Liver (tissue), 3 donors: ENCODE data around the gene ZER1.

Source experiments
- EGR1 ChIP-seq, 2 donors: IDR thresholded peaks; 2 replicates each; pipeline ENCODE4 v1.6.1; 2016 to 2018; ENCODE audit warnings: antibody characterized with exemption in 2 of 2, low read depth in 2 of 2
- FOXA1 ChIP-seq: IDR thresholded peaks from 2 replicates; pipeline ENCODE4 v1.6.1; 2016; ENCODE audit warnings: antibody characterized with exemption
- GABPA ChIP-seq, 2 donors: IDR thresholded peaks in 1 of 2; conservative IDR thresholded peaks in 1 of 2; 2 replicates each; pipeline ENCODE4 v1.6.1; 2016; ENCODE audit warnings: antibody characterized with exemption in 2 of 2, mild to moderate bottlenecking in 1 of 2, moderate library complexity in 1 of 2
- HNF4A ChIP-seq, 2 donors: conservative IDR thresholded peaks; 2 replicates each; pipeline ENCODE4 v1.6.1; 2016; ENCODE audit warnings: antibody characterized with exemption in 2 of 2, mild to moderate bottlenecking in 2 of 2
- JUND ChIP-seq, 2 donors: IDR thresholded peaks; 2 replicates each; pipeline ENCODE4 v1.6.1; 2016; ENCODE audit warnings: antibody characterized with exemption in 2 of 2
- MAX ChIP-seq: IDR thresholded peaks from 2 replicates; pipeline ENCODE4 v1.6.1; 2016; ENCODE audit warnings: antibody characterized with exemption
- NR2F2 ChIP-seq: IDR thresholded peaks from 2 replicates; pipeline ENCODE4 v1.6.1; 2016; ENCODE audit warnings: antibody characterized with exemption
- RAD21 ChIP-seq, 2 donors: IDR thresholded peaks; 2 replicates each; pipeline ENCODE4 v1.6.1; 2016; ENCODE audit warnings: antibody characterized with exemption in 2 of 2, mild to moderate bottlenecking in 2 of 2
- REST ChIP-seq: IDR thresholded peaks from 2 replicates; pipeline ENCODE4 v1.6.1; 2016; ENCODE audit warnings: antibody characterized with exemption, mild to moderate bottlenecking
- RXRA ChIP-seq, 2 donors: IDR thresholded peaks; 2 replicates each; pipeline ENCODE4 v1.6.1; 2017 to 2018; ENCODE audit warnings: antibody characterized with exemption in 2 of 2, mild to moderate bottlenecking in 1 of 2
- SP1 ChIP-seq: IDR thresholded peaks from 2 replicates; pipeline ENCODE4 v1.6.1; 2018; ENCODE audit warnings: antibody characterized with exemption, mild to moderate bottlenecking
- TAF1 ChIP-seq: conservative IDR thresholded peaks from 2 replicates; pipeline ENCODE4 v1.6.1; 2016; ENCODE audit warnings: antibody characterized with exemption, mild to moderate bottlenecking
- TF ChIP-seq, protein P1 (sequence below): fragments of 150-350 bp; IDR thresholded peaks from 2 replicates; pipeline ENCODE4 v1.5.1; 2017; ENCODE audit warnings: improper control_type of control experiment, low read depth, low read length; ENCODE audit not compliant: missing input control
- TF ChIP-seq, protein P2 (sequence below): IDR thresholded peaks from 2 replicates; pipeline ENCODE4 v1.6.1; 2016; ENCODE audit warnings: antibody characterized with exemption
- donor health status: healthy.
- donor health status: healthy.

DNA sequence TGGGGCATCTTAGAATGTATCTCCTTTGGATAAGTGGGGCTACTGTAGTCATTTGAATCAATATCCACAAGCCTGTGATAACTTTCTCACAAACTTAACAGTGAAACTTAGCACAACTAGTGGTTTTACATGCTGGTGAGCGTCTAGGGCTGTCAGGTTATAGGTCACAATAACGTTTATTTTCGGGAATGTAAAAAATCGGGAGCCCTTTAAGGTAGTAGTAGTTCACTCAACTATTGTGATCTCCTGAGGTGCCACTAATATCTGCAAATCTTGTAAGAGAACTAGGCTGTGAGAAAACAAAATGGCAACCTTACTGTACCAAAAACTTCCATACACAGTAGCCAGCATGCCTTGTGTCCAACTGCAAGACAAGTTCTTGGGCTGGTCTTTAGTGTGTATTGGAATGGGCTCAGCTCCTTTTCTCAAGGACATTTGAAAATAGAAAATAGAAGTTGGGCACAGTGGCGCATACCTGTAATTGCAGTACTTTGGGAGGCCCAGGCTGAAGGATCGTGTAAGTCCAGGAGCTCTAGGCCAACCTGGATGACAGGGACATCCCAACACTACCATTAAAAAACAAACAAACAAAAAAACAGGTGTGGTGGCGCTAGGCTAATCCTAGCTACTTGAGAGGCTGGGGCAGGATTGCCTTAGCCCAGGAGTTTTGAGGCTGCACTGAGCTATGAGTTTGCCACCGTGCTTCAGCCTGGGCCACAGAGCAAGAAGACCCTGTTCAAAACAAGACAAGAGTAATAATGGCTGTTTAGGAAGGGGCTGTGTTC, 74.6 kb downstream of the ZER1 start:
- TF ChIP-seq, protein P1, sequence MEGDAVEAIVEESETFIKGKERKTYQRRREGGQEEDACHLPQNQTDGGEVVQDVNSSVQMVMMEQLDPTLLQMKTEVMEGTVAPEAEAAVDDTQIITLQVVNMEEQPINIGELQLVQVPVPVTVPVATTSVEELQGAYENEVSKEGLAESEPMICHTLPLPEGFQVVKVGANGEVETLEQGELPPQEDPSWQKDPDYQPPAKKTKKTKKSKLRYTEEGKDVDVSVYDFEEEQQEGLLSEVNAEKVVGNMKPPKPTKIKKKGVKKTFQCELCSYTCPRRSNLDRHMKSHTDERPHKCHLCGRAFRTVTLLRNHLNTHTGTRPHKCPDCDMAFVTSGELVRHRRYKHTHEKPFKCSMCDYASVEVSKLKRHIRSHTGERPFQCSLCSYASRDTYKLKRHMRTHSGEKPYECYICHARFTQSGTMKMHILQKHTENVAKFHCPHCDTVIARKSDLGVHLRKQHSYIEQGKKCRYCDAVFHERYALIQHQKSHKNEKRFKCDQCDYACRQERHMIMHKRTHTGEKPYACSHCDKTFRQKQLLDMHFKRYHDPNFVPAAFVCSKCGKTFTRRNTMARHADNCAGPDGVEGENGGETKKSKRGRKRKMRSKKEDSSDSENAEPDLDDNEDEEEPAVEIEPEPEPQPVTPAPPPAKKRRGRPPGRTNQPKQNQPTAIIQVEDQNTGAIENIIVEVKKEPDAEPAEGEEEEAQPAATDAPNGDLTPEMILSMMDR, result no peak
- TF ChIP-seq GABPA (IDR thresholded peaks at IDR 0.05 in 1 of 2, conservative IDR thresholded peaks at IDR 0.05 in 1 of 2), result no peak
- TF ChIP-seq MAX, result no peak
- TF ChIP-seq REST, result no peak
- TF ChIP-seq TAF1, result no peak
- no peak for TF ChIP-seq JUND (IDR thresholded peaks at IDR 0.05)
- no peak for TF ChIP-seq NR2F2
- TF ChIP-seq FOXA1, result no peak
- no peak for TF ChIP-seq RAD21 (IDR thresholded peaks at IDR 0.05)
- no peak for TF ChIP-seq HNF4A (conservative IDR thresholded peaks at IDR 0.05)
- TF ChIP-seq EGR1 (IDR thresholded peaks at IDR 0.05; ENCODE audit: low read depth in 2 of 2), result no peak
- no peak for TF ChIP-seq SP1
- no peak for TF ChIP-seq RXRA (IDR thresholded peaks at IDR 0.05)
- TF ChIP-seq, protein P2, sequence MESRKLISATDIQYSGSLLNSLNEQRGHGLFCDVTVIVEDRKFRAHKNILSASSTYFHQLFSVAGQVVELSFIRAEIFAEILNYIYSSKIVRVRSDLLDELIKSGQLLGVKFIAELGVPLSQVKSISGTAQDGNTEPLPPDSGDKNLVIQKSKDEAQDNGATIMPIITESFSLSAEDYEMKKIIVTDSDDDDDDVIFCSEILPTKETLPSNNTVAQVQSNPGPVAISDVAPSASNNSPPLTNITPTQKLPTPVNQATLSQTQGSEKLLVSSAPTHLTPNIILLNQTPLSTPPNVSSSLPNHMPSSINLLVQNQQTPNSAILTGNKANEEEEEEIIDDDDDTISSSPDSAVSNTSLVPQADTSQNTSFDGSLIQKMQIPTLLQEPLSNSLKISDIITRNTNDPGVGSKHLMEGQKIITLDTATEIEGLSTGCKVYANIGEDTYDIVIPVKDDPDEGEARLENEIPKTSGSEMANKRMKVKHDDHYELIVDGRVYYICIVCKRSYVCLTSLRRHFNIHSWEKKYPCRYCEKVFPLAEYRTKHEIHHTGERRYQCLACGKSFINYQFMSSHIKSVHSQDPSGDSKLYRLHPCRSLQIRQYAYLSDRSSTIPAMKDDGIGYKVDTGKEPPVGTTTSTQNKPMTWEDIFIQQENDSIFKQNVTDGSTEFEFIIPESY, result no peak
